NCI-H2081 treated with DMSO at 0.1 percent for 48 hours (cell line): ENCODE measurements around the gene FRZB.

Experiments used
- DNase-seq: peaks from one replicate; lab custom pipeline; 2025; lab: John Stamatoyannopoulos, UW

FRZB gene

GRCh38 chr2:182834293-182834692 is 32.1 kb downstream of the FRZB start:
- no peak for DNase-seq

- DNase-seq, result no peak
These were observed 33.2 kb downstream of the FRZB start for GRCh38 chr2:182833084-182833854.

GRCh38 chr2:182831921-182832320 is 34.5 kb downstream of the FRZB start:
- no peak for DNase-seq

GRCh38 chr2:182831101-182831500 is 35.3 kb downstream of the FRZB start:
- no peak for DNase-seq

GRCh38 chr2:182827182-182827879 is 39.1 kb downstream of the FRZB start:
- DNase-seq, result no peak

- DNase-seq, result no peak
These were observed 39.9 kb downstream of the FRZB start for GRCh38 chr2:182826496-182826895.

- DNase-seq, result no peak
These were observed 40.4 kb downstream of the FRZB start for GRCh38 chr2:182826064-182826463.

GRCh38 chr2:182824767-182825158 is 41.7 kb downstream of the FRZB start:
- DNase-seq, result no peak

GRCh38 chr2:182824056-182824766 is 42.2 kb downstream of the FRZB start:
- peak; percentile 33 for DNase-seq

GRCh38 chr2:182822733-182823132 is 43.7 kb downstream of the FRZB start:
- DNase-seq, result no peak

GRCh38 chr2:182821182-182821581 is 45.3 kb downstream of the FRZB start:
- DNase-seq, result no peak

GRCh38 chr2:182819412-182819811 is 47.0 kb downstream of the FRZB start:
- DNase-seq, result no peak

GRCh38 chr2:182818925-182819324 is 47.5 kb downstream of the FRZB start:
- DNase-seq, result no peak

- DNase-seq, result no peak
These were observed 47.9 kb downstream of the FRZB start for GRCh38 chr2:182818501-182818900.

- no peak for DNase-seq
These were observed 48.9 kb downstream of the FRZB start for GRCh38 chr2:182817558-182817957.

- DNase-seq, result no peak
These were observed 49.6 kb downstream of the FRZB start for GRCh38 chr2:182816866-182817265.

GRCh38 chr2:182814804-182815203 is 51.6 kb downstream of the FRZB start:
- DNase-seq, result no peak

GRCh38 chr2:182814380-182814779 is 52.1 kb downstream of the FRZB start:
- no peak for DNase-seq

GRCh38 chr2:182810087-182810486 is 56.4 kb downstream of the FRZB start:
- DNase-seq, result no peak

- no peak for DNase-seq
These were observed 59.1 kb downstream of the FRZB start for GRCh38 chr2:182807319-182807718.

- no peak for DNase-seq
These were observed 62.3 kb downstream of the FRZB start for GRCh38 chr2:182804128-182804527.

- no peak for DNase-seq
These were observed 67.7 kb downstream of the FRZB start for GRCh38 chr2:182798736-182799135.

- no peak for DNase-seq
These were observed 74.0 kb downstream of the FRZB start for GRCh38 chr2:182792441-182792840.
